ENCODE results near the gene AOC2. TPM values are rescaled to one million over a fixed set of nuclear protein-coding genes. Genes with fewer than 3 reads are reported as not detected.
"Not testable (repeated sequence)": the region's sequence is repeated elsewhere in the genome, so short reads cannot be mapped to it uniquely, and the experiment has no call there.

AOC2 gene
- total RNA-seq, 1 donor from 2014 or later, result 4.1 TPM

GRCh38 chr17:42853597-42853967, 9.2 kb downstream of the AOC2 start:
- H3K36me3 Mint-ChIP-seq (ENCODE audit: insufficient read depth), result no peaks in the 10 kb centered on the region
- no peaks in the 10 kb centered on the region for H3K9me3 Mint-ChIP-seq (ENCODE audit: low read depth)
- DNase-seq (ENCODE audit: low spot score, unreplicated experiment), result no peak
- no peak overlapping the region for H3K4me3 Mint-ChIP-seq (ENCODE audit: low read depth)
- no peak for TF ChIP-seq CTCF (IDR thresholded peaks at IDR 0.05; ENCODE audit: unreplicated experiment)
- no peaks in the 10 kb centered on the region for H3K4me1 Mint-ChIP-seq (ENCODE audit: low read depth)
- H3K27me3 Mint-ChIP-seq, result peaks cover 4% of the 10 kb centered on the region
- H3K27ac Mint-ChIP-seq, result no peak overlapping the region

GRCh38 chr17:42853968-42854790, 9.8 kb downstream of the AOC2 start:
- Mint-ChIP-seq H3K4me1 (ENCODE audit: low read depth) (no peaks in the 10 kb centered on the region), H3K36me3 (ENCODE audit: insufficient read depth) (no peaks in the 10 kb centered on the region), H3K27ac (no peak overlapping the region), H3K4me3 (ENCODE audit: low read depth) (no peak overlapping the region), H3K27me3 (peaks cover 4% of the 10 kb centered on the region), H3K9me3 (ENCODE audit: low read depth) (no peaks in the 10 kb centered on the region)
- TF ChIP-seq CTCF (IDR thresholded peaks at IDR 0.05; ENCODE audit: unreplicated experiment), result no peak
- no peak for DNase-seq (ENCODE audit: low spot score, unreplicated experiment)

- Mint-ChIP-seq H3K27me3 (peaks cover 4% of the 10 kb centered on the region), H3K27ac (no peak overlapping the region), H3K9me3 (ENCODE audit: low read depth) (no peaks in the 10 kb centered on the region), H3K4me3 (ENCODE audit: low read depth) (no peak overlapping the region), H3K4me1 (ENCODE audit: low read depth) (no peaks in the 10 kb centered on the region), H3K36me3 (ENCODE audit: insufficient read depth) (no peaks in the 10 kb centered on the region)
- no peak for TF ChIP-seq CTCF (IDR thresholded peaks at IDR 0.05; ENCODE audit: unreplicated experiment)
- no peak for DNase-seq (ENCODE audit: low spot score, unreplicated experiment)
These were observed 10.7 kb downstream of the AOC2 start for GRCh38 chr17:42855048-42855596.

GRCh38 chr17:42856093-42856492, 11.7 kb downstream of the AOC2 start:
- not testable (repeated sequence) for H3K9me3 Mint-ChIP-seq (ENCODE audit: low read depth); H3K4me3 Mint-ChIP-seq (ENCODE audit: low read depth); H3K36me3 Mint-ChIP-seq (ENCODE audit: insufficient read depth); H3K27me3 Mint-ChIP-seq; DNase-seq (ENCODE audit: low spot score, unreplicated experiment); H3K4me1 Mint-ChIP-seq (ENCODE audit: low read depth); H3K27ac Mint-ChIP-seq

- H3K36me3 Mint-ChIP-seq (ENCODE audit: insufficient read depth); H3K4me1 Mint-ChIP-seq (ENCODE audit: low read depth); H3K27ac Mint-ChIP-seq; DNase-seq (ENCODE audit: low spot score, unreplicated experiment); H3K4me3 Mint-ChIP-seq (ENCODE audit: low read depth); H3K27me3 Mint-ChIP-seq; H3K9me3 Mint-ChIP-seq (ENCODE audit: low read depth): not testable (repeated sequence)
These were observed 12.1 kb downstream of the AOC2 start for GRCh38 chr17:42856516-42856915.

GRCh38 chr17:42857389-42857788, 13.0 kb downstream of the AOC2 start:
- Mint-ChIP-seq H3K4me1 (ENCODE audit: low read depth) (no peaks in the 10 kb centered on the region), H3K4me3 (ENCODE audit: low read depth) (no peak overlapping the region), H3K9me3 (ENCODE audit: low read depth) (no peaks in the 10 kb centered on the region), H3K27me3 (peaks cover 4% of the 10 kb centered on the region), H3K27ac (no peak overlapping the region), H3K36me3 (ENCODE audit: insufficient read depth) (no peaks in the 10 kb centered on the region)
- no peak for DNase-seq (ENCODE audit: low spot score, unreplicated experiment)
- TF ChIP-seq CTCF (IDR thresholded peaks at IDR 0.05; ENCODE audit: unreplicated experiment), result no peak

Measured in progenitor cell of endocrine pancreas (in vitro differentiated cells).